ENCODE data around the gene RAVER2.
"Not testable (repeated sequence)": the region's sequence is repeated elsewhere in the genome, so short reads cannot be mapped to it uniquely, and the experiment has no call there.

The RAVER2 gene

GRCh38 chr1:64809309-64809708, 64.4 kb downstream of the RAVER2 start:
- no peak for TF ChIP-seq CTCF (IDR thresholded peaks at IDR 0.05; ENCODE audit: low read depth, low read length, missing control alignments)
- in situ Hi-C loops (cut with HindIII; ENCODE audit: low sequenced_read_pairs), result loop anchor here (25.0 kb wide), 1 partner anchor 547 kb away; no protein-coding TSS in a partner anchor
- DNase-seq (ENCODE audit: low read depth), result no peak
- no peak overlapping the region for H3K4me3 ChIP-seq (ENCODE audit: low read depth, low read length)

- in situ Hi-C loops (cut with HindIII; ENCODE audit: low sequenced_read_pairs), result loop anchor here (25.0 kb wide), 1 partner anchor 548 kb away; no protein-coding TSS in a partner anchor
Measured at GRCh38 chr1:64810001-64810400, 65.1 kb downstream of the RAVER2 start.

GRCh38 chr1:64811131-64811530, 66.3 kb downstream of the RAVER2 start:
- TF ChIP-seq CTCF (IDR thresholded peaks at IDR 0.05; ENCODE audit: low read depth, low read length, missing control alignments), result no peak
- H3K4me3 ChIP-seq (ENCODE audit: low read depth, low read length), result no peak overlapping the region
- no peak for DNase-seq (ENCODE audit: low read depth)
- in situ Hi-C loops (cut with HindIII; ENCODE audit: low sequenced_read_pairs), result loop anchor here (25.0 kb wide), 1 partner anchor 549 kb away; no protein-coding TSS in a partner anchor

More at GRCh38 chr1:64810001-64810400, 65.1 kb downstream of the RAVER2 start:
- no peak overlapping the region for H3K4me3 ChIP-seq (ENCODE audit: low read depth, low read length)
- no peak for TF ChIP-seq CTCF (IDR thresholded peaks at IDR 0.05; ENCODE audit: low read depth, low read length, missing control alignments)
- no peak for DNase-seq (ENCODE audit: low read depth)

GRCh38 chr1:64814427-64814826, 69.6 kb downstream of the RAVER2 start:
- no peak for DNase-seq (ENCODE audit: low read depth)
- no peak for TF ChIP-seq CTCF (IDR thresholded peaks at IDR 0.05; ENCODE audit: low read depth, low read length, missing control alignments)
- in situ Hi-C loops (cut with HindIII; ENCODE audit: low sequenced_read_pairs), result loop anchor here (25.0 kb wide), 1 partner anchor 552 kb away; no protein-coding TSS in a partner anchor
- H3K4me3 ChIP-seq (ENCODE audit: low read depth, low read length), result no peak overlapping the region

GRCh38 chr1:64817364-64817763, 72.5 kb downstream of the RAVER2 start:
- not testable (repeated sequence) for DNase-seq (ENCODE audit: low read depth)

GRCh38 chr1:64820572-64820971, 75.7 kb downstream of the RAVER2 start:
- not testable (repeated sequence) for DNase-seq (ENCODE audit: low read depth); H3K4me3 ChIP-seq (ENCODE audit: low read depth, low read length)
- in situ Hi-C loops (cut with HindIII; ENCODE audit: low sequenced_read_pairs), result loop anchor here (25.0 kb wide), 1 partner anchor 558 kb away; no protein-coding TSS in a partner anchor

More at GRCh38 chr1:64817364-64817763, 72.5 kb downstream of the RAVER2 start:
- not testable (repeated sequence) for H3K4me3 ChIP-seq (ENCODE audit: low read depth, low read length)
- in situ Hi-C loops (cut with HindIII; ENCODE audit: low sequenced_read_pairs), result loop anchor here (25.0 kb wide), 1 partner anchor 555 kb away; no protein-coding TSS in a partner anchor

GRCh38 chr1:64822621-64823020, 77.7 kb downstream of the RAVER2 start:
- no peak overlapping the region for H3K4me3 ChIP-seq (ENCODE audit: low read depth, low read length)
- in situ Hi-C loops (cut with HindIII; ENCODE audit: low sequenced_read_pairs), result loop anchor here (25.0 kb wide), 1 partner anchor 560 kb away; no protein-coding TSS in a partner anchor
- no peak for TF ChIP-seq CTCF (IDR thresholded peaks at IDR 0.05; ENCODE audit: low read depth, low read length, missing control alignments)
- no peak for DNase-seq (ENCODE audit: low read depth)

All from astrocyte of the cerebellum (primary cell).